Measurements from ENCODE around the gene INMT.
"Not testable (repeated sequence)": the region's sequence is repeated elsewhere in the genome, so short reads cannot be mapped to it uniquely, and the experiment has no call there.

The INMT gene

GRCh38 chr7:30751696-30752273 lies at the start of gene INMT:
TSS of gene INMT (plus strand) at chr7:30752135. CDS start at chr7:30752151, 16 bp downstream.
- DNase-seq (ENCODE audit: extremely low read depth in 1 of 2, low read depth in 1 of 2) = no peak

- no peak for DNase-seq (ENCODE audit: extremely low read depth in 1 of 2, low read depth in 1 of 2)
Observed at GRCh38 chr7:30702200-30702599, 49.7 kb upstream of the INMT start.

DNA sequence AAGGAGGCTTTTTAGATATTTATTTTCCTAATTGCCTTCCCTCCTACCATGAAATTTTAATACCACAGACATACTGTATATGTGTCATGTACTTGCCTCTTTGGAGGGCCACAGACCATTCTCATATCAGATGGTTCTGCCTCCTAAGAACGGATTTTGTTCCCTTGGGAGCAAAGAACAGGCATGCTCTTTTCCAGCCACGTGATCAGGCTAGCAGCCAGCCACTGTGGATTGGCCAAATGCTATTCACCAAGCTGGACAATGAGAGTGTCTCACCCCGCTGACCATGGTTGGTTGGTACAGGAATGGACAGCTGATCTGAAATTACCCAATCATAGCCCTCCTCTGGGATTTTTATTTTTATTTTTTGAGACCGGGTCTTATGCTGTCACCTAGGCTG lies 48.2 kb upstream of the INMT start:
- no peak for DNase-seq (ENCODE audit: extremely low read depth in 1 of 2, low read depth in 1 of 2)

- no peak for DNase-seq (ENCODE audit: extremely low read depth in 1 of 2, low read depth in 1 of 2)
Observed at GRCh38 chr7:30705008-30705407, 46.9 kb upstream of the INMT start.

DNA sequence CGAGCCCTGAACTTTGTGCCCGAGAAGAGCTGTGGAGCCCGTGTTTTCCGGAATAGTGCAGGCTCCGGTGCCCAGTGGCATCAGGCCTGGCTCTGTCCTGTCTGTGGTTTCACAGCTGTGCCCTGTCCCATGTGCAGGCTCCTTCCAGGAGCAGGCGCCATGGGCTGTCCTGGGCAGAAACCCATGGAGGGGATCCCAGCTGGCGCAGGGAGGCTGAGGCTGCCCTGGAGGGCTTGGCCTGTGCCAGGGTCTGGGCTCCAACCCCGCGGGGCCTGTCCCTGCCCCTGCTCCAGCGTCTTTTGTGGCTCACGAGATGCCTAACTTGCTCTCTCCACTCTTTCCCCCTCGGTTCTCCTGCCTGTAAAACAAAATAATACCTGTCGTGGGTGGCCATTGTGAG lies 46.3 kb upstream of the INMT start:
- DNase-seq (ENCODE audit: extremely low read depth in 1 of 2, low read depth in 1 of 2) = no peak

GRCh38 chr7:30706316-30706715 lies 45.6 kb upstream of the INMT start:
- no peak for DNase-seq (ENCODE audit: extremely low read depth in 1 of 2, low read depth in 1 of 2)

DNA sequence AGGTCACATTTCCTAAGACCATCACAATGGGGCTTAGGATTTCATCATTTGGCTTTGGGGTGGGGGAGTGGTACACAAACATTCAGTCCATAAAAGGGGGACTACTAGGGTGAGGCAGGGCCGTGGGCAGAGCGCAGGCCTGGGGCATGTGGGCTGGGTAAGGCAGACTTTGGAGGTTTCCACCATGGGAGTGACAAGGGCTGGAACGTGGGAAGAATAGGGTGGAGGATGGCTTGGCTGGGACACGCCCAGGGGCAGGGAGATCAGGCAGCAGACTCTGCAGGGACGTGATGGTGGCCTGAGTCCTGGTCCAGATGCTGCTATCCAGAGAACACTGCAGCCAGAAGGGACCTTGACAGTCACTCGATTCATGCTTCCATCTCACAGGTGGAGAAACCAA lies 45.0 kb upstream of the INMT start:
- no peak for DNase-seq (ENCODE audit: extremely low read depth in 1 of 2, low read depth in 1 of 2)

- DNase-seq (ENCODE audit: extremely low read depth in 1 of 2, low read depth in 1 of 2) = no peak
Observed at GRCh38 chr7:30707391-30708357, 44.3 kb upstream of the INMT start.

GRCh38 chr7:30708412-30708811 lies 43.5 kb upstream of the INMT start:
- no peak for DNase-seq (ENCODE audit: extremely low read depth in 1 of 2, low read depth in 1 of 2)

GRCh38 chr7:30708983-30709382 lies 43.0 kb upstream of the INMT start:
- DNase-seq (ENCODE audit: extremely low read depth in 1 of 2, low read depth in 1 of 2) = no peak

- DNase-seq (ENCODE audit: extremely low read depth in 1 of 2, low read depth in 1 of 2) = no peak
Observed at GRCh38 chr7:30709549-30709948, 42.4 kb upstream of the INMT start.

GRCh38 chr7:30710669-30711068 lies 41.3 kb upstream of the INMT start:
- no peak for DNase-seq (ENCODE audit: extremely low read depth in 1 of 2, low read depth in 1 of 2)

DNA sequence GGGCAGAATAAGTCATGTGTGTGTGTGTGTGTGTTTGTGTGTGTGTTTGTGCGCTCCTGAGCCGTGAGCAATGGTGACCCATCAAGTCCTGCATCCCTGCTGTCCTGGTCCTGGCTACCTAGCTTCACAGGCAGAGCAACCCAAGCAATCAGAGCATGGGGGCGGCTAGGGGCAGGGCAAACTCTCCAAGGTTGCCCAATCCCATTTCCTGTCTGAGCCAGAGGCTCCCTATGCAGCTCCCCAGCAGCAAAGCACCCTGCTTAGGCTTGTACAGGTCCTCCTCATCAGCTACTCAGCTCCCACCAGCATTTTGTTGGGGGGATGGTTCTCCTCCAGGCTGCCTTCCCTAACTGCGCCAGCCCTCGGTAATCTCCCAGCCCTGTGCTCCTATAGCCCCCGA lies 38.5 kb upstream of the INMT start:
- no peak for DNase-seq (ENCODE audit: extremely low read depth in 1 of 2, low read depth in 1 of 2)

- no peak for DNase-seq (ENCODE audit: extremely low read depth in 1 of 2, low read depth in 1 of 2)
Observed at GRCh38 chr7:30714129-30714528, 37.8 kb upstream of the INMT start.

DNA sequence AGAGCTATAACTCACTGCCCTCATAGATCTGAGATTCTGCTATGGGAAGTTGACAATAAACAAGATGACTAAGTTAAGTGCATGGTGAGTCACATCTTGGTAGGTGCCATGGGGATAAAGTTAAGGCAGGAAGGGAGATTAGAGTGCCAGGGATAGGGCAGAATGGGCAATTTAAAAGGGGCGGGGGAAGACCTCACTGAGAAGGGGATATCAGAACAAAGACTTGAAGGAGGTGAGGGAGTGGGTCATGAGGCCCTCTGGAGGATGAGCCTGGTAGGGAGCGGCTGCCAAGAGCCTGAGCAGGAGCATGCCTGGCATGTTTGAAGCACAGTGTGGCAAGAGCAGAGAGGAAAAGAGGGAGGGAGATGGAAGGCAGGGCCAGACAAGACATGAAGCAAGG lies 34.8 kb upstream of the INMT start:
- DNase-seq (ENCODE audit: extremely low read depth in 1 of 2, low read depth in 1 of 2) = no peak

DNA sequence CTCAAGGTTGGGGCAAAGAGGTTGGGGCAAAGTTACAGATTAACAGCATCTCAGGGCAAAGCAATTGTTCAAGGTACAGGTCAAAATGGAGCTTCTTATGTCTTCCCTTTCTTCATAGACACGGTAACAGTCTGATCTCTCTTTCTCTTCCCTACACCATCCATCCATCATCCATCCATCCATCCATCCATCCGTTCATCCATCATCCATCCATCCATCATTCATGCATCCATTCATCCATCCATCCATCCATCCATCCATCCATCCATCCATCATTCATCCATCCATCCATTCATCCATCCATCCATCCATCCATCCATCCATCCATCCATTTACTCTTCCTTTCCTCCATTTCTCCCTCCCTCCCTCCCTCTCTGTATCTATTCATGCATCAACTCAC lies 32.5 kb upstream of the INMT start:
- not testable (repeated sequence) for DNase-seq (ENCODE audit: extremely low read depth in 1 of 2, low read depth in 1 of 2)

- DNase-seq (ENCODE audit: extremely low read depth in 1 of 2, low read depth in 1 of 2) = no peak
Observed at GRCh38 chr7:30721211-30721610, 30.7 kb upstream of the INMT start.

DNA sequence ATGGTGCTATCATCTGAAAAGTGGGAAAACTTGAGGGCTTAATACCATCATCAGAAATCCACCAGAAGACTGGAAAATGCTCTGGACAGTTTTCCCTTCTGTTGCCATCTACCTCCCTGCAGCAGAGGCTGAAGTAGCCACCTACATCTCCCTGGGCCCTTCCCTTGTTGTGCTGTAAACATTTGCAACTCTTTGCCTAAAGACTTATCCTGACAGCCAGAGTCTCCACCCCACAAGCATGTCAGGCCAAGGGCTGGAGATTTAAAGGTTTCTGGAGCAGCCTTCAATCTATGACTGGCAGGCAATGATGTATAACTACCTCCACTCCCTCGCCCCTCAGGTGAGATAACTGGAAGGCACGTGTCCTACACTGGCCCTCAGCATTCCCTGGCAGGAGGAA lies 29.7 kb upstream of the INMT start:
- no peak for DNase-seq (ENCODE audit: extremely low read depth in 1 of 2, low read depth in 1 of 2)

- DNase-seq (ENCODE audit: extremely low read depth in 1 of 2, low read depth in 1 of 2) = no peak
Observed at GRCh38 chr7:30722671-30723070, 29.3 kb upstream of the INMT start.

GRCh38 chr7:30723776-30724175 lies 28.2 kb upstream of the INMT start:
- DNase-seq (ENCODE audit: extremely low read depth in 1 of 2, low read depth in 1 of 2) = no peak

- DNase-seq (ENCODE audit: extremely low read depth in 1 of 2, low read depth in 1 of 2) = no peak
Observed at GRCh38 chr7:30726296-30727006, 25.5 kb upstream of the INMT start.
